Measurements from ENCODE around the gene SFXN3.

SFXN3 gene

DNA sequence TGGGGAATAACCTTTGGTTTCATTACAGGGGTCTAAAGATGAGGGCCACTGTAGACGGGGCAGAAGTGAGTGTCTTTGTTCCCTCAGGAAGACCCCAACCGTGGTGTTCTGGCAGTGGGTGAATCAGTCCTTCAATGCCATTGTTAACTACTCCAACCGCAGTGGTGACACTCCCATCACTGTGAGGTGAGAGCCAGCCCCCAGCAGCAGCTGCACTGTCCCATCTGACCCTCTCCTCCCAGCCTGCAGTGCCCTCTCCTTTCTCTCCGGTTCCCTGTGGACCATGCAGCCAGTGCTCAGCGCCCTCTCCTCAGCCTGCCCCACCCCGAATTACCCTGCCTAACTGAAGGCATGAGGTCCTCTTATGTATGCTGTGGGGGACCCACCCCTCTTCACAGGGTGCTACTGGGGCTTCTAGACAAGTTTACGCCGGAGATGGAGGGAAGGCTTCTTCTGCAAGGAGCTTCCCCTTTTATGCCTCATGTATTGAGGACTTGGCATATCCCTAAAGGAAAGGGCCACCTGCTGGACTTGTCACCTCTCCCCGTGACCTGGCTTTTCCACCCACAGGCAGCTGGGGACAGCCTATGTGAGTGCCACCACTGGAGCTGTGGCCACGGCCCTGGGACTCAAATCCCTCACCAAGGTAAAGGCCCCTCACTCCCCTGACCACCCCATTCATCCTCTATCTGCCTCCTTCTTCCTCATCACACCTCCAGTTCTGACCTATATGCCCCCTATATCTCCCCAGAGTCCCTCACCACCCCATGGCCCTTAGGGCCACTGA, 5.1 kb downstream of the SFXN3 start:
- DNase-seq (ENCODE audit: low read depth) = no peak

DNA sequence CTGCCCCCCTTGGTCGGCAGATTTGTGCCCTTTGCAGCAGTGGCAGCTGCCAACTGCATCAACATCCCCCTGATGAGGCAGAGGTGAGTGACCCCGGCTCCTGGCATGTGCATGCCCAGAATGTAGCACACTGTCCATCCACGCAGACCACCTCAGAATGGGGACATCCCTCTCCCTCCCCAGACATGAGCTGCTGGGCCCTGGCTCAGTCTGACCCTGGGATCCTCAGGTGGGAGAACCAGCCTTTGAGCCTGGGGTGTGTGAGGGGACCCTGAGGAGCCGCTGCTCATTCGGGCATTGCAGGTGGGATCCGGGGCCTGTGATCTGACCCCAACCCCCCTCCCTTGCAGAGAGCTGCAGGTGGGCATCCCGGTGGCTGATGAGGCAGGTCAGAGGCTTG, 5.7 kb downstream of the SFXN3 start:
- DNase-seq (ENCODE audit: low read depth) = no peak

DNA sequence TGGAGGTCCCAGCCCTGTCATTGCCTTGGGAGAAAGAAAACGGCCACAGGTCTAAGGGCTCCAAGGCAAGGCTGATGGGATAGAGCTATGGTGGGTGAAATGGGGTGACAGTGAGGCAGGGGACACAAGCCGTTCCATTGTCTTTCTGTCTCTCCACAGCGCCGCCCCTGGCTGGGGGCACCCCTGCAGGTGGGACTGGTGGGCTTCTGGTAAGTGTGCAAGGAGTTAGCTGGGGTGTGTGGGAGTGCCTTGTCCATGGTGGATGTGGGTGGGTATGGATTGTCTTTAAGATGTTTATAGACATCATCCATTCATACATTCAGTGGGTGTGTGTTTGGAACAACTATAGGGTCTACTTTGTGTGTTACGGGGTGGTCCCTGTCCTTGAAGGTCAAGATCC, 7.5 kb downstream of the SFXN3 start:
- DNase-seq (ENCODE audit: low read depth) = no peak

DNA sequence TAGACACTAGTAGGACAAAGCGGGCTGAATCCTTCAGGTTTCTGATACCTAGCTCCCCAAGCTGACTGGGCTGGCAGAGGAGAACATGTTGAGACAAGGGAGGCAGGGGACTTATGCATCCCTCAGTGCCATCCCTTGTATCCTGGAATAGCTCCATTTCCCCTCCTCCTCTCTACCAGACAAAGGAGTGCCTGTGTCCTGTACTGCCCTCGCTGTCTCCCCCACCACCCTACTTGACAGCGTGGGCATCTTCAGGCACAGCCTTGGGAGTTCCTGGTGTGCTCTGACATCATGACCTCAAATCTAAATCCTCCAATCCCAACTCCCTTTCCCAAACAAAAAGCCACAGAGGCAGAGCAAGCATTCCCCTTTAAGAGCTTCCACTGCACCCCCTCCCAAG, 9.0 kb downstream of the SFXN3 start:
- DNase-seq (ENCODE audit: low read depth) = no peak

DNA sequence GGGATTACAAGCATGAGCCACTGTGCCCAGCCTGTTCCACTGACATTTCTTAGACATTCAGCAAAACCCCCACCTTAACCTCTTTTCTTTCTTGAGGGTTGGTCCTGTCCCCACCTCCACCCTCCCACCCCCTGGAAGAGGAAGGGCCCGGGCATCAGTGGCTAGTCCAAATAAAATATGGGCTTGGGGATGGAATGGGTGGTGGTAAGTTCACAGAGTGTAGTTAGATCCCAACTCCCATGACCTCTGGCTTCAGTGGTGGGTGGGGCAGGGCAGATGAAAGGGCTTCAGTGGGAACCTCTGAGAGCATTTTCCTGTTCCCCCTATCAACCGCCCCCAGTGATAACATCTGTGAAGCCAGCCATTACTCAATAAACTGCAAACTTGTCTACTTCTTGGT, 9.8 kb downstream of the SFXN3 start:
- no peak for DNase-seq (ENCODE audit: low read depth)

DNA sequence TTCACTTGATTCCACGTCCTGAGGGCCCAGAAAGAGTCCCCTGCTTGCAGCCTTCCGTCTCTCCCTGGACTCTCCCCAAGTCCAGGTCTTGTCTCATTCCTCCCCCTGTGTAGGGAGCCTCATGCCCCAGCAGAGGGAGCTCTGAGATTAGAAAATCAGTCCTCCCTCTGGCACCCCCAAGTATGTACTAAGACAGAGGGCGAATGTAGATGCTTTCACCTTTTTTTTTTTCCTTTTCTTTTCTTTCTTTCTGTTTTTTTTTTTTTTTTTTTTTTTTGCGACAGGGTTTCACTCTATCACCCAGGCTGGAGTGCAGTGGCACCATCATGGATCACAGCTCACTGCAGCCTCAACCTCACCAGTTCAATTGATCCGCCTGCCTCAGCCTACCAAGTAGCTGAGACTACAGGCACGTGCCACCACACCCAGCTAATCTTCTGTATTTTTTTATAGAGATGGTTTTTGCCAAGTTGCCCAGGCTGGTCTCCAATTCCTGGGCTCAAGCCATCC, 10.3 kb downstream of the SFXN3 start:
- no peak for DNase-seq (ENCODE audit: low read depth)

DNA sequence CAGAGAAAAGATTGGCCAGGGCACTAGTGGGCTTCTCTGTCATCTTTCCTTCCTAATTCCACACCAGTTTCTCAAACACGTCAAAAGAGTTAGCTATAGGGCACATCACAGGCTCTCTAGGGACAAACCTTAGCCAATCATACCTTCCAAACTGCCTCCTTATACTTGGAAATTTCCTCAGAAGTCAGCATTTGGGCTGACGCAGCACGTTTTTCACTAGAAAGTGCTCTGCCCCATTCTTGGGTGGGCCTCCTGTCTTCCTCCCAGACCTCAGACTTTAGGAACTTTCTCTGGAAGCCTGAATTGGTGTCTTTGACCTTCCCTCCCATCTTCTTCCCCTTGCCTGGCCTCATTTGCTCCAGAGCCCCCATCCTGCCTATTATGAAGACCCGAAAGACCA, 11.1 kb downstream of the SFXN3 start:
- no peak for DNase-seq (ENCODE audit: low read depth)

DNA sequence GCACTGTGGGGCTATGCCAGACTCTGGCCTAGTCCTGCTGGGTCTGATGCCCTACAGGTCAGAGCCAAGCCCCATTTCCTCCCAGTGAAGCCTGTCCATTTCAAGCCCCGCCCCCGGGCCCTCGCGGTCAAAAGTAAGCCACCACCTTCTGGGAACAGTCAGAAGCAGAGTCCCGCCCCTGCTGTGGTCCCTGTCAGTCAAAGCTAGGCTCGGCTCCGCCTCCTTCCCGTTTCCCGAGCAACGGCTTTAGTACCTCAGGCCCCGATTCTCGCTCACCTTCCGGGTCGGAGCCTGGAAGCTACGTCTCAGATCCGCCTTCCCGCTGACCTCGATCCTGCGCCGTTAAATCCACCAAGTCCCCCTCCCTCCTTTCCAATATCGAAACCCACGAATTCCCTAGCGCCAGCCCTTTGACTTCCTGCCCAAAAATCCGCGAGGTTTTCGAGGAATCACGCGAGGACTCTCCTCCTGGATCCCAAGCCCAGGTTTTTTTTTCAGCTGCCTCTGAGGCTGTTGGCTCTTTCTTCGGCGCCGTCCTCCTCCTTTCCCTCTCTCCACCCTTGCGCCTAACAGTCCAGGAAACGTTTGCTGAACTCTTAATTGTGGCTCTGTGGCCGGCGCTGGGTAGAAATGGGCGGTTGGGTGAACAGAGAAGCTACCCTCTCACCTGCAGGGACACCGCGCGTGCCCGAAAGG, 11.8 kb downstream of the SFXN3 start:
- peak; percentile 74 for DNase-seq (ENCODE audit: low read depth)

DNA sequence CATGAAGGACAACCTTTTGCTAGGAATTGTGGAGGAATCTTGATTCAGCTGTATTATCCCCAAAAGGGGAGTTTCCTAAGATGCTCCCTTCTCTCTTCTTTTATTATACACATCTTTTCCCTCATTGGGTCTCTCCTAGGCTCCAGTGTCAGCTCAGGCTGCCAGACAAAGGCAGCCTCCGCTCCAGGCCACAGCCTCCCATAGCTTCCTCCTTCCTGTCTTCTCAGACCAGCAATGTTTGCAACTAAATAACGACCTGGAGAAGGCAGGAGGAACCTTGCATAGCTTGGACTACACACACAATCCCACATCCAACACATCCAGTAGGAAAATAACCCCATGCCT, 12.3 kb downstream of the SFXN3 start:
- no peak for DNase-seq (ENCODE audit: low read depth)

DNA sequence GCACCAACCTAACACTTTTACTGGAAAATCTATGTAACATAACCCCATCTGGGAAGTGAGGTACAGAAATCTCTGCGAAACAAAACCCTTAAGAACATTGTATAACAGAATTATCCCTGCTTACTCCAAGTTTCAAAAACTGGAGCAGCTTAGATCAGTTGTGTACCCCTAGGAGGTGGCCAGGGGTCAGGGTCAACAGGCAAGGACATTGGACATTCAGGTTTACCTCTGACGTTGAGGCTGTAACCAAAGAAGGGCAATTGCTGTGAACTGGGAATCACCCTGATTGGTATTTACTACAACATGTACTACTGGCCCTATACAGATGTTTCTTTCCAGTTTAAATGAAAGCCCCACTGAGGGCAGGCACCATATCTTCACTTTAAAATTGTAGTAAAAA, 13.1 kb downstream of the SFXN3 start:
- no peak for DNase-seq (ENCODE audit: low read depth)

DNA sequence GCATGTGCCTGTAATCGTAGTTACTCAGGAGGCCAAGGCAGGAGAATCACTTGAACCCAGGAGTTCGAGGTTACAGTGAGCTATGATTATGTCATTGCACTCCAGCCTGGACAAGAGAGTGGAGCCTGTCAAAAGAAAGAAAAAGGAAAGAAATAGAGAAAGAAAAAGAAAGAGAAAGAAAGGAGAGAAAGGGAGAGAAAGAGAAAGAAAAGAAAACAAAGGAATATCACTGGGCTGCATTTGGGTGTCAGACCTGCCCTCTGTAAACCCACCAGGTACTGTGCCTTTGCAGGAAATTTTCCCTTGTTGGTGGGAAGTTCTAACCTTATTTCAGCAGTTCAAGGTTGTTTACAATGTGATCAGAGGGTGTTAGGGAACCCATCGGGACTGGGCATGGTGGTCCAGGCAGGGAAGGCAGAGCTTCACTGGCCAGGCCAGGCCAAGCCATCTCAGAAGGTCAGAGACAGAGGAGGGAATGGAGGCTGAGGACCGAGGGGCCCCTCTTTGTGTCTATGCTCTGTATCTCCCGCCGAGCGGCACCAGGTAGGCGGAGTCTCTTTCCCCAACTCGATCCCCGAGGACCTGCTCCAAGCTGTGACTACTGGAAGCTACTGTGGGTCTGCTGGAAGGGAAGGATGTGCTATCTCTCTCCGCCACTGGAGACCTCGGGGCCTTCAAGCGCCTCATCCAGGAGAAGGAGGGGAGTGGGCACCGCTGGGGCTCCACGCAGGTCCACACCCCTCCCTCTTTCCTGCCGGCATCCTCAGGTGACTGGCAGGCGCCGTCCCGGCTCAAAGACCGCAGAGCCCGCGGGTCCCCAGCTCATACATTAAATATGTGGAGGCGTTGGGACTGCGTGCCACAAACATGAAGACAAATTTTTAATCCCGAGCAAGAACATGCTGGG, 15.6 kb downstream of the SFXN3 start:
- no peak for DNase-seq (ENCODE audit: low read depth)

DNA sequence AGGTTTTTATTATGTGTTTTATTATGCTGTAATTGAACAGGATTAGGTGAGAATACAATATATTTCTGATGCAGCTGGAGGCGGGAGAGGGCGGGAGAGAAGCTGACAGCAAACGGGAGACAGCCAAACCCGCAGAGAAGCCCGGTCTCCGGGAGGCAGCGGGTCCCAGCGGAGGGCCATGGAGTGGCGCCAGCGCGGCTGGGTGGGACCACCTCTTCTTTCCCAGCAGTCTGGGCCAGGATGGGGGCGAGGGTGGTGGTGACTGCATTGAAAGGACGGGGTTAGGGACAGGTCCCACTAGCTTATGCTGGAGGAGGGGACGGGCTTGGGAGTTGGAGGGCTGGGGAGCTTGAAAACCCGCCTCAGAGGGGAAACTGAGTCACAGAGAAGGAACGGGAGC, 16.2 kb downstream of the SFXN3 start:
- DNase-seq (ENCODE audit: low read depth) = no peak

DNA sequence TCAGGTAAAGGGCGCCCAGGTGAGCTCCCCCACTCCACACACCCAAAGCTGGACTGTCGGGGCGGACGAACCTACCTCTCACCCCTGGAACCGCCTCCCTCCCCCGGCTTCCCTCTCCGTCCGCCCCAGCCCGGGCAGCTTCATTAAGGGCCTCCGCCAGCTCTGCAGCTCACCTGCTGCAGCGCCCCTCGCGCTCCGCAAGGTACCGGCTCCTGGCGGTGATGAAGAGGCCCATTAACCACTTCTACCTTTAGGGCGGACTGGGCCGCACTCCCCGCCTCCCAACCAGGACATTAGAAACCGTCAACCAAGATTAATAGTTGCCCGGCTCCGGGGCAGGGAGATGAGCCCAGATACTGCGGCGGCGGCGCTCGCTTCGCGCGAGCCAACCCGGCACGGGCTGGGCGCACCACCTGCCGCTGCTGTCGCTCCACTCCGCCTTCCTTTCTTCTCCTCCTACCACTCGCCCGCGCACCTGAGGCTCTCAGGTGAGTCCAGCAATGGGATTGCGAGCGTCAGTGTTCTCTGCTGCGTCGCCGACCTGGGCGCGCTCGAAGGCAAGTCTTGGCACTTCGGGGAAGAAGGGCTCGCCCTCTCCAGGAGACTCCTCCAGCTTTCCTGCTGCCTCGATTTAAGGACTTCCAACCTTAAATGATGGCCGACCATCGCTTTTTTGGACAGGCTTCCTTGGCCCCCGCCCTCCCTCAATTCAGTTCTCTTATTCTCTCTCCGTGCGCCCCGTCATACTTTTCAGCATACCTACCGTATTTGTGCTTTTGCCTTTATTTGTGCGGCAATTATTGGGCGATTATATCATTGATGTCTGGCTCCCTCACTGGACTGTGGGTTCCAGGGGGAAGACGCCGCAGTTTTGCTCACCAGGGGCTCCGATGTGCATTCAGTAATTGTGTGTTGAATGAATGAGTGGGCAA, 17.2 kb downstream of the SFXN3 start:
- DNase-seq (ENCODE audit: low read depth) = no peak

DNA sequence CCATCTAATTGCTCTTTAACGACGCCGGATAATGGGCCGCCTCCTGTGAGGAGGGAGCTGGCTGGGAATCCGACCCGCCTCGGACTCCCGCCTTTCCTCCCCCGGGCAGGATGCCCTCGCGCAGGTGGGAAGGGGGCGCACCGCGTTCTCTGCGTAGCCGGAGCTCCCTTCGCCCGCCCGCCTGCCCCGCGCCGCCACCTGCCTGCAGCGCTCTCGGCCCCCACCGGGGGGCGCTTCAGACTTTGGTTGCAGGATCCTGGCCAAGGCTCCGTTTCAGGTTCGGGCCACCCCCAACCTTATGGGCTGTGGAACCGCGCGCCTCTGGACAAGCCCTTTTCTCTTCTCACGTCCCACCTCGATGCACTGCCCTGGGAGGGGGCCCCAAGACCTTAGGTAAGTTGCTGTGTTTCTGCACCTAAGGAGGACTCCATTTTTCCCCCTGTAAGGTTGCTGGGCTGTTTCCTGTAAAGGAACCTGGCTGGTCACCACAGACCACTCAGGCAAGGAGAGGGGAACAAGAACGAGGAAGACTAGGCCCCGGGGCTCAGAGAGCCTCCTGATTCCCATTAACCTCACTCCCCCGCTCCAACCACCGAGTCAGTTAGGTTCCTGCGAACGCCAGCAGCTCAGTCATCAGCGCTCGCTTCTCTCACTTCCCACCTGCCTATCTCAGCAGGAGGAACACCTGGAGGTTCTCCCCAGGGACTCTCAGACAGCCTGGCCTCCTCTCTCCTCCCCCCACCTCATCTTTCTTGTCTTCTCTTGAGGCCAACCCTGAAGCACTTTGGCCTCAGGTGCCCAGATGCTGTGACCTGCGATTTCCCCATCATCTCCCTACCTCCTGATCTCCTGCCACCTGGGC, 19.4 kb downstream of the SFXN3 start:
- peak; percentile 72 for DNase-seq (ENCODE audit: low read depth)

DNA sequence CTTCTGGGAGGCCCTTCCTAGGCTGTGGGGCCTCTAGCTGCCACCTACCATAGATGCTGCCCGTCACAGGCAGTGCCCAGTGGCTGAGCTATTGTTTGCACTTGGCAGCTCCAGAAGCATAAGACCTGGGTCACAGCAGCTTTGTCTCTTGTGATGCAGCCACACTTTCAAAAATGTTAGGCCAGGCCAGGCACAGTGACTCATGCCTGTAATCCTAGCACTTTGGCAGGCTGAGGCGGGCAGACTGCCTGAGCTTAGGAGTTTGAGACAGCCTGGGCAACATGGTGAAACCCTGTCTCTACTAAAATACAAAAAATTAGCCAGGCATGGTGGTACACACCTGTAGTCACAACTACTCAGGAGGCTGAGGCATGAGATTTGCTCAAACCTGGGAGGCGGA, 21.3 kb downstream of the SFXN3 start:
- no peak for DNase-seq (ENCODE audit: low read depth)

DNA sequence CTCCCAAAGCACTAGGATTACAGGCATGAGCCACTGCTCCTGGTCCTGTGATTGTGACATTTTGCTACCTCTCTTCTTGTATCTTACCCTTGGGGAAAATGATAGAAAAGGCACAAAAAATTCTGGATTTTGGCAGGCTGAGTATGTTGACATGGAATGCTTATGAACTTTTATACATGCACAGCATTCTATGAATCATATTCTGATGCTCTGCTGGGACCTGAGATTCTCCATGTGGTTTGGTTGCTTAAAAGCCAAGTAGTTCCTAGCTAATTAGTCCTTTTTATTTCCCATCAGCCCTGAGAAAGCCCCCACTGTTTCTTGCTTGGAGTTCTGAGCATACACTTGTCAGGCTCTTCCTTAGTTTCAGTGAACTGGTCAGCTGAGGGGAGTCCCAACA, 22.5 kb downstream of the SFXN3 start:
- no peak for DNase-seq (ENCODE audit: low read depth)

DNA sequence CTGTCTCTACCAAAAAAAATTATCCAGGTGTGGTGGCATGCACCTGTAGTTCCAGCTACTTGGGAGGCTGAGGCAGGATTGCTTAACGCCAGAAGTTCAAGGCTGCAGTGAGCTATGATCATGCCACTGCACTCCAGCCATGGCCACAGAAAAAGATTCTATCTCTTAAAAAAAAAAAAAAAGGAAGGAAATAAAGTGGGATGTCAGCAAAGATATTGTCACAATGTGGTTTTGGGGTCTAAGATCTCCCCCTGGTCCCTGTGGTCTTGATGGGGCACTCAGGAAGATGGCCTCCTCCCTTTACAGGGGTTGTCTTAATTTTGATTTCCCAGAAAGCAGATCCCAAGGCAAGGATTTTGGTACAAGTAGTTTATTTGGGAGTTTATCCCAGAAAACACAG, 23.3 kb downstream of the SFXN3 start:
- no peak for DNase-seq (ENCODE audit: low read depth)

DNA sequence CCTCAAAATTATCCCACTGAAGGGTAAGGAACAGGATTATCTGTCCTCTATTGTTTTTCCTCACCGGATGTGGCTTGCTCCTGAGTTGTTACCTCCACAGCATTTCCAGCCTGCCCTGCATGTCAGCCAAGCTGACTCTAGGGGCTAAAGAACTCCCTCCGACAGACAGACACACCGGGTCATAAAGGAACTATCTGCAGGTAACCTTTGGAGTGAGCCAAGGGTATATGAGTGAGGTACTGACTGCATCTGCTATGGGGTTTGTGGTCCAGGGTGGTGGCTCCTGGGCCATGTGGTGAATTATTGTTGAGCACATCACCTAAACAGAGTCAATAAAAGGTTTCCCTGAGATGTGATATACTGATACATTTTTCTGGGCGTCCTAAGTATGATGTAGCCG, 23.8 kb downstream of the SFXN3 start:
- no peak for DNase-seq (ENCODE audit: low read depth)

DNA sequence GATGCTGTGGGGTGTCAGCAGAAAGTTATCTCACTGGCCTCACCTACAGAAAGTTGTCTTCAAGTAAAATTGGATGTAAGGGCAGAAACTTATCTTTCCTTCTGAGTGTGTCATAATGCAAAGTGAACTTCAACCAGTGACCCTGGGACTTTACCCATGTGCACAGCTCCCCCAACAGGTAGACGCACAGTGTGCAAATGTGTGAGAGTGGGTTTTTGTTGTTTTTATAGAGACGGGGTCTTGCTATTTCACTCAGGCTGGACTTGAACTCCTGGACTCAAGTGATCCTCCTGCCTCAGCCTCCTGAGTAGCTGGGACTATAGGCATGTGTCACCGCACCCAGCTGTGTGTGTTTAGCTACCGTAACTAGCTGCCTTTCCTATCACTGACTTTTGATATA, 24.4 kb downstream of the SFXN3 start:
- DNase-seq (ENCODE audit: low read depth) = no peak

DNA sequence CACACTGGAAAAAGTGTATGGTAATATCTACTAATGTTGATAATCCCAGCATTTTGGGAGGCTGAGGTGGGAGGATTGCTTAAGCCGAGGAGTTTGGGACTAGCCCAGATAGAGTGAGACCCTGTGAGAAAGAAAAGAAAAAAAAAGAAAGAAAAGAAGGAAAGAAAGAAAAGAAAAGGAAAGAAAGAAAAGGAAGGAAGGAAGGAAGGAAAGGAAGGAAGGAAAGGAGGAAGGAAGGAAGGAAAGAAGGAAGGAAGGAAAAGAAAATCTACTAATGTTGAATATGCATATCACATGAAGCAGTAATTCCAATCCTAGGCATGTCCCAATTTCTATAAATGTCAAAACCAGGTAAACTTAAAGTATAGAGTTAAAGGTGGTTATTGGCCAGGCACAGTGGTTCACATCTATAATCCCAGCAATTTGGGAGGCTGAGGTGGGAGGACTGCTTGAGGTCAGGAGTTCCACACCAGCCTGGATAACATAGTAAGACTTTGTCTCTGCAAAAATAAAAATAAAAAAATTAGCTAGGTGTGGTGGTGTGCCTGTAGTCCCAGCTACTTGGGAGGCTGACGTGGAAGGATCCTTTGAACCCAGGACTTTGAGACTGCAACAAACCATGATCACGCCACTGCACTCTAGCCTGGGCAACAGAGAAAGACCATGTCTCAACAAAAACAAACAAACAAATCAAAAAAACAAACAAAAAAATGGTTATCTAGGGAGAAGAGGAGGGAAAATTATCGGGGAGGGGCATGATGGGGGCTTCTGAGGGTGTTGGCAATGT, 25.5 kb downstream of the SFXN3 start:
- no peak for DNase-seq (ENCODE audit: low read depth)

All from stimulated activated CD8-positive, alpha-beta memory T cell treated with anti-CD3 and anti-CD28 coated beads, Interleukin-15, amount 100 ng/mL, for 24 hours (primary cell).